Measurements from ENCODE around the gene GLOD5. TPM values are rescaled to one million over a fixed set of nuclear protein-coding genes. Genes with fewer than 3 reads are reported as not detected.

GLOD5 gene
- total RNA-seq, 1 experiment from 2014 or later = not detected

DNA sequence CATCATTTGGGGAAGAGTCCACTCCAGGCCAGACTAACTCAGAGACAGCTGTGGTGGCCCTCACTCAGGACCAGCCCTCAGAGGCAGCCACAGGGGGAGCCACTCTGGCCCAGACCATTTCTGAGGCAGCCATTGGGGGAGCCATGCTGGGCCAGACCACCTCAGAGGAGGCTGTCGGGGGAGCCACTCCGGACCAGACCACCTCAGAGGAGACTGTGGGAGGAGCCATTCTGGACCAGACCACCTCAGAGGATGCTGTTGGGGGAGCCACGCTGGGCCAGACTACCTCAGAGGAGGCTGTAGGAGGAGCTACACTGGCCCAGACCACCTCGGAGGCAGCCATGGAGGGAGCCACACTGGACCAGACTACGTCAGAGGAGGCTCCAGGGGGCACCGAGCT, 61.5 kb downstream of the GLOD5 start:
- no peaks in the 10 kb centered on the region for H3K27me3 Mint-ChIP-seq (ENCODE audit: insufficient read depth, unreplicated experiment)
- intact Hi-C loops (cut with micrococcal nuclease) = no loop called here
- DNase-seq (ENCODE audit: unreplicated experiment) = no peak
- TSS peak; percentile 33 for BruUV-seq (replicated peaks)
- TF ChIP-seq, protein P1, sequence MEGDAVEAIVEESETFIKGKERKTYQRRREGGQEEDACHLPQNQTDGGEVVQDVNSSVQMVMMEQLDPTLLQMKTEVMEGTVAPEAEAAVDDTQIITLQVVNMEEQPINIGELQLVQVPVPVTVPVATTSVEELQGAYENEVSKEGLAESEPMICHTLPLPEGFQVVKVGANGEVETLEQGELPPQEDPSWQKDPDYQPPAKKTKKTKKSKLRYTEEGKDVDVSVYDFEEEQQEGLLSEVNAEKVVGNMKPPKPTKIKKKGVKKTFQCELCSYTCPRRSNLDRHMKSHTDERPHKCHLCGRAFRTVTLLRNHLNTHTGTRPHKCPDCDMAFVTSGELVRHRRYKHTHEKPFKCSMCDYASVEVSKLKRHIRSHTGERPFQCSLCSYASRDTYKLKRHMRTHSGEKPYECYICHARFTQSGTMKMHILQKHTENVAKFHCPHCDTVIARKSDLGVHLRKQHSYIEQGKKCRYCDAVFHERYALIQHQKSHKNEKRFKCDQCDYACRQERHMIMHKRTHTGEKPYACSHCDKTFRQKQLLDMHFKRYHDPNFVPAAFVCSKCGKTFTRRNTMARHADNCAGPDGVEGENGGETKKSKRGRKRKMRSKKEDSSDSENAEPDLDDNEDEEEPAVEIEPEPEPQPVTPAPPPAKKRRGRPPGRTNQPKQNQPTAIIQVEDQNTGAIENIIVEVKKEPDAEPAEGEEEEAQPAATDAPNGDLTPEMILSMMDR (IDR thresholded peaks at IDR 0.05; ENCODE audit: unreplicated experiment) = no peak
- no peaks in the 10 kb centered on the region for H3K4me1 Mint-ChIP-seq (ENCODE audit: insufficient read depth, unreplicated experiment)
- peaks cover 27% of the 10 kb centered on the region for H3K36me3 Mint-ChIP-seq (ENCODE audit: insufficient read depth, unreplicated experiment)
- H3K4me3 Mint-ChIP-seq (ENCODE audit: unreplicated experiment) = no peak overlapping the region
- CTCF ChIA-PET = interaction anchor here (0.9 kb wide), 1 partner anchor 987 kb away, joined by 5 read pairs; no protein-coding TSS in a partner anchor
- POLR2A ChIA-PET = interaction anchor here (0.6 kb wide), 1 partner anchor 22 kb away, joined by 3 read pairs; no protein-coding TSS in a partner anchor
- no peak overlapping the region for H3K27ac Mint-ChIP-seq (ENCODE audit: low read depth, unreplicated experiment)
- peaks cover 8% of the 10 kb centered on the region for H3K9me3 Mint-ChIP-seq (ENCODE audit: unreplicated experiment)

Other genes starting within 250 kb of the GLOD5 start
- 66.9 and 102 TPM in 2 replicates for gene EBP, start 239.9 kb upstream of the GLOD5 start, total RNA-seq (2022)
- gene TBC1D25, start 222.0 kb upstream of the GLOD5 start, total RNA-seq (2022) = 14.4 and 18.2 TPM in 2 replicates
- 318 and 354 TPM in 2 replicates for gene RBM3, start 187.3 kb upstream of the GLOD5 start, total RNA-seq (2022)
- gene WDR13, start 164.3 kb upstream of the GLOD5 start, total RNA-seq (2022) = 134 and 138 TPM in 2 replicates
- 0.37 and 0.96 TPM in 2 replicates for gene WAS, start 77.9 kb upstream of the GLOD5 start, total RNA-seq (2022)
- gene SUV39H1, start 65.0 kb upstream of the GLOD5 start, total RNA-seq (2022) = 6.6 and 8.7 TPM in 2 replicates
- gene GATA1, start 24.8 kb downstream of the GLOD5 start, total RNA-seq (2022) = not detected in 2 replicates
- 45.1 and 53.2 TPM in 2 replicates for gene HDAC6, start 40.3 kb downstream of the GLOD5 start, total RNA-seq (2022)
- gene ERAS, start 64.8 kb downstream of the GLOD5 start, total RNA-seq (2022) = 0.25 TPM in 1 of 2 replicates, not detected in the other
- 5.0 and 6.3 TPM in 2 replicates for gene PCSK1N, start 73.9 kb downstream of the GLOD5 start, total RNA-seq (2022)
- 70.6 and 73.7 TPM in 2 replicates for gene TIMM17B, start 136.0 kb downstream of the GLOD5 start, total RNA-seq (2022)
- gene PQBP1, start 136.2 kb downstream of the GLOD5 start, total RNA-seq (2022) = 126 and 150 TPM in 2 replicates
- 38.6 and 43.5 TPM in 2 replicates for gene SLC35A2, start 149.9 kb downstream of the GLOD5 start, total RNA-seq (2022)
- gene PIM2, start 157.3 kb downstream of the GLOD5 start, total RNA-seq (2022) = 8.0 and 9.2 TPM in 2 replicates
- 35.1 and 38.7 TPM in 2 replicates for gene OTUD5, start 195.9 kb downstream of the GLOD5 start, total RNA-seq (2022)
- gene KCND1, start 210.1 kb downstream of the GLOD5 start, total RNA-seq (2022) = 0.86 and 1.8 TPM in 2 replicates
- 49.6 and 51.0 TPM in 2 replicates for gene GRIPAP1, start 240.5 kb downstream of the GLOD5 start, total RNA-seq (2022)

Measured in MCF 10A (cell line).